HG03060 (cell line): ENCODE results near the gene RYR2.
"Not testable (repeated sequence)": the region's sequence is repeated elsewhere in the genome, so short reads cannot be mapped to it uniquely, and the experiment has no call there.

ENCODE experiments used
- ATAC-seq: cut with Tn5 transposase; IDR thresholded peaks from one replicate; pipeline ENCODE4 v1.9.1; 2021; ENCODE audit warnings: low read depth, moderate number of reproducible peaks; ENCODE audit not compliant: unreplicated experiment

RYR2 gene

DNA sequence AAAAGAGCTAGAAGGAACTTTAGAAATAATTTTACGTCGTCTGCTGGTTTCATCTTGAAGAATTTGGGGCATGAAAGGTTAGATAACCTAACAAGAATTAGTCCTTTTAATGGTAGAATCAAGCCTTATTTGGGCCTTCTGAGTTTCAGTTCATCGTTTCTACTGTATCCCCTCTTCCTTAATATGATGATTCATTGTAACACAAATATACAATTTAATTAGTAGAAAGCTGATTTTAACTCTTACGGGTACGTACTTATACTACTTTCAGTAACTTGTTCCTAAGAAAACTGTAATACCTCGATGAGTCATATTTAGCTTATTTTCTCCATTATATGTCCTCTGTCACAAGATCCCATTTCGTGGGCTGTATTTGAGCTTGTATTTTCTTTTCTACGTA is 264.7 kb downstream of the RYR2 start:
- no peak for ATAC-seq

DNA sequence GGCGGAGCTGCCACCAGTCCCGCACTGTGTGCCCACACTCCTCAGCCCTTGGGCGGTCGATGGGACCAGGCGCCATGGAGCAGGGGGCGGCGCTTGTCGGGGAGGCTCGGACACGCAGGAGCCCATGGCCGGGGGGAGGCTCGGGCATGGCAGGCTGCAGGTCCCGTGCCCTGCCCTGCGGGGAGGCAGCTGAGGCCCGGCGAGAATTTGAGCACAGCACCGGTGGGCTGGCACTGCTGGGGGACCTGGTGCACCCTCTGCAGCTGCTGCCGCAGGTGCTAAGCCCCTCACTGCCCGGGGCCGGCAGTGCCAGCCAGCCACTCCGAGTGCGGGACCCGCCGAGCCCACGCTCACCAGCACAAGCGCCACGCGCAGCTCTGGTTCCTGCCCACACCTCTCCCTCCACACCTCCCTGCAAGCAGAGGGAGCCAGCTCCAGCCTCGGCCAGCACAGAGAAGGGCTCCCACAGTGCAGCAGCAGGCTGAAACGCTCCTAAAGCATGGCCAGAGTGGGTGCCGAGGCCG is 267.7 kb downstream of the RYR2 start:
- ATAC-seq, result no peak

DNA sequence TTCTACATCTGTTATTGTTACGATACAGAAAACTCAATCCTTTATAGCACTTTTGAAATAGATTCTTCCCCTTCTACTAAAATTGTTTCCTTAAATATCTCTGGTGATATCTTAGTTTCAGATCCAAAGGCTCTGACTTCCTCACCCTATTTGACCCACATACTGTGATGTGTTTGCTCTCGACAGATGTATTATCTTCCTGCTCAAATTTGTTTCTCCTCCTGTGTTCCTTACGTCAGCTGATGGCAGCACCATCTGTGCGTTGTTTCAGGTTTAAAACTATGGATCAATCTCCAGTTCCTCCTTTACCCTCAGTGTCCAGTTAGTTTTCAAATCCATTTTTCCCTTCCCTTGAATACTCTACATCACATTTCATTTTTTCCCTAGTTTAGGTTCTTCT is 274.4 kb downstream of the RYR2 start:
- ATAC-seq, result no peak

DNA sequence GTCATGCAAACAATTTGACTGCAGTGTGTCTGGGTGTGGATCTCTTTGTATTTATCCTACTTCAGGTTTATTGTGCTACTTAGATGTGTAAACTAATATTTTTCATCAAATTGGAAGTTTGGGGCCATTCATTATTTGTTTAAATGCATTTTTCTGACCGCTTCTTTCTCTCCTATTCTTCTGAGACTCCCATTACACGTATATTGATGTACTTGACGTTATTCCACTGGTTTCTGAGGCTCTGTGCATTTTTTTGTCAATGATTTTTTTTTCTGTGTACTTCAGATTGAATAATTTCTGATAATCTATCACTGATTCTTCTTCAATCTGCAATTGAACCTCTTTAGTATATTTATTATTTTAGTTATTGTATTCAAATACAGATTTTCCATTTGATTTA is 276.8 kb downstream of the RYR2 start:
- no peak for ATAC-seq

DNA sequence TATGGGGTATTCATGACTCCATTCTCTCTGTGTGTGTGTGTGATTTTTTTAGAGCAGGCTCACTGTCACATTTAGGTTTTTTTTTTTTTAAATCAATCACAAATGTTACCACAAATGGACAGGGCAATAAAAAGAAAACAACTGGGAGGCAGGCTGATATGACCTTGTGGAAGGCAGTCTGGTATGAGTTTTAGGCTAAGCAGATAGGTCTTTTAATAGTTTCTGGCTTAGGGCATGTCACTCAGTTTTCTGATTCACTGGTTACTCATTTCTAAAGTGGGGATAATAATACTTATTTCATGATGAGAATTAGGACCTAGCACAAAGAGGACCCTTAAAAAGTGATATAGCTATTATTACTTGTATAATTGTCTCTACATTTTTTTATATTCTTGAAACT is 278.9 kb downstream of the RYR2 start:
- ATAC-seq, result no peak

DNA sequence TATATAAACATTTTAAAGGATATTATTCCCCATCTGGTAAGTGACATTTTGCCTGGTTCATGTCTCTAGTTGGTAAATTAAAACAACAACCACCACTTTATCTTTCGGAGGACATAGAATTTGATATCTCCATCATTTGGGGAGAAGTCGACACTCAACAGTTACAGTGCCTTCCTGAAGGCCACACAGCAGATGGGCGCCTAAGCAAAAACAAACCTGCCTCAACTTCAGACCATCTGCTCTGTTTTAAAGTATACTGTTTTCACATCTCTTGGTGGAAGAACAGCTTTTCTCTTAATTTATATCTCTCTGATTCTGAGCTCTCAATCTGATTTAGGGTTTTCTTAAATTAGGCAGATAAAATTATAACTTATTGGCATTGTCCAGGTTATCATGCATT is 282.2 kb downstream of the RYR2 start:
- ATAC-seq, result no peak

DNA sequence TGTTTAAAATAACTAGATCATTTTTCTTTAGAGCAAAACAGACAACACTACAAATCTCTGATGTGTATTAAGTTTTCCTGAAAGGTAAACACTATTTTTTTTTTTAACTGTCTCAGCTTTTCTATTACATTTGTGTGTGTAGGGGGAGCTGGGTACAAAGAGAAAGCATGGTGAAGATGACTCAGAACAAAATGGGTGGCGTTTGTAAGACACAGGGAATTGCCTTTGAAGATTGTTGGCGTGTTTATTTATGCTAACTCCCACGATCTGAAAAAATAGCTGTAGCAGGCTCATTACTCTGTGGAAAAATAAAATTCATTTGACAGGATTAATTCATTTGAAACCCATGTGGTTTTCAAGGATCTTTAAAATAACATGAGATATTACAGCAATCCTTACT is 285.1 kb downstream of the RYR2 start:
- ATAC-seq, result no peak

DNA sequence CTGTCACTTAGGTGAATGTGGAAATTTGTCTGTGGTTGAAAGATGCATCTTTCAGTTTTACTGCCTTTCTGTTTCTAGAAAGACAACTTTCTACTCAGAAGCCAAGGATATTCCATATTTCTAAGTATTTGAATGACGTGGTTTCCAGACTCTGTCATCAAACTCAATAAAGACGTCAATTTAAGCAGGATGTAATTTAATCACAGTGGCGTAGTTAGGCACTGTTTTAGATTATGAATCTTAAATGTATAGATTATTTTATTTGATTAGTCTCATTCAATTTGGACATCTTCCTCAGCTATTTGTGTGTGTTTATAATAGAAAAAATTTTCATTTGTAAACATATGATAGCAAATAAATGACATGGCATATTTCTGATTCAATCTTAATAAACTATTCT is 298.9 kb downstream of the RYR2 start:
- ATAC-seq, result no peak

DNA sequence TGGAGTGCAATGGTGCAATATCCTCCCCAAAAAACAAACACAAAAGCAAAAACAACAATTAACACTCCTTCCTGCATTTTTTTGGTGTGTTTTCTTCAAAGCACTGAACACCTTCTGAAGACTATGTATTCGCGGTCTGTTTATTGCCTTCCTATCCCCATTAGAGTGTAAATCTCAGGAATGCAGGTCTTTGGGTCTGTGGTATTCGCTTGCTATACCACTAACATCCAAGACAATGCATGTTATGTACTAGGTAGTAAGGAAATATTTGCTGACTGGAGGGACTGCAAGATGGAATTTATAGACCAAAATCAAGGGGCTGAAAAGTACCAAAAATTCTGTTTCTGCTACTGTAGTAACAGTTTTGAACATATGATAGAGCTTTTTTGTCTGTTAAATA is 299.4 kb downstream of the RYR2 start:
- no peak for ATAC-seq

DNA sequence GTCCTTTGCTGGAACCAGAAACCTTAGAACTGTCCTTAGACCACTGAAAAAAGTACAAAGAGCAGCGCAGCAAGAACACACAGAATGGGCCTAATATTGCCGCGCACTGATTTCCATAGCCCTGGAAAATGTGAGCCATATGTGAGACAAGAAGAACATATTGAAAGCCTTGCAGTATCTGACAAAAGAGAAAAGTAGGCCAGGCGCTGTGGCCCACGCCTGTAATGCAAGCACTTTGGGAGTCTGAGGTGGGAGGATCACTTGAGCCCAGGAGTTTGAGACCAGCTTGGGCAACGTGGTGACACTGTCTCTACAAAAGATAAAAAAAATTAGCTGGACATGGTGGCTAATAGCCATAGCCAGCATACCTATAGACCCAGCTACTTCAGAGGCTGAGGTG is 300.7 kb downstream of the RYR2 start:
- ATAC-seq, result no peak

DNA sequence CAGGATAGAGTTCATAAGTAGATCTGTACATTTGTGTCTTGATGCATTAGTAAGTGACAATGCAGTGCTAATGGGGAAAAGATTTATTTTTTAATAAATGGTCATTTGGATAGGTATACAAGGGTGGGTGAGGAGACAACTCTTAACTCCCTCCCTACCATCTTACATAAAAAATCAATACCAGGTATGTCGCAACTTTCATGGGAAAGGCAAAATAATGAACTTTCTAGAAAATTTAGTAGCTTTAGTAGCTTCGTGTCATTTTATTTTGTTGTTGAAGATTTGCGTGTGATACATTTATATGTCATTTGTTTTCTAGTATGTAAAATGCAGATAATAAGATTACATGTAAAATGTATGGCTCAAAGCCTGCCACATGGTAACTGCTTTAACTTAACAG is 310.8 kb downstream of the RYR2 start:
- ATAC-seq, result no peak

DNA sequence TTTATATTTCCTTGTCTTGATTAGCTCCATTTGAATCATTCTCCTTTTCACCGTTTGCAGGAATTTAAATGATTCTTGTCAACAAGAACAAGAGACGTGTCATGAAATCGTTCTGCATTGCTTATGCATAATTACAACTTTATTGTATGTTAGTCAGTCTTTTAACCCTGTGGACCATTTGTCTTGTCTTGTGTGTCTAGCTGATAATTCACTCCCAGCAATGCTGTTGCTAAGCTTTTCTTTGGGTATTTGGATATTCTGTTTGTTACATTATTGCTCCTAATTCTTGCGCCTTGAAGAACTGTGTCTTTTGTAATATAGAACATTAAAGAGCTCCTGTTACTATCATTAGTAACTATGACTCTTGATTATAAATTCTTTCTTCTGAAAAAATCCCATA is 311.9 kb downstream of the RYR2 start:
- ATAC-seq, result no peak

DNA sequence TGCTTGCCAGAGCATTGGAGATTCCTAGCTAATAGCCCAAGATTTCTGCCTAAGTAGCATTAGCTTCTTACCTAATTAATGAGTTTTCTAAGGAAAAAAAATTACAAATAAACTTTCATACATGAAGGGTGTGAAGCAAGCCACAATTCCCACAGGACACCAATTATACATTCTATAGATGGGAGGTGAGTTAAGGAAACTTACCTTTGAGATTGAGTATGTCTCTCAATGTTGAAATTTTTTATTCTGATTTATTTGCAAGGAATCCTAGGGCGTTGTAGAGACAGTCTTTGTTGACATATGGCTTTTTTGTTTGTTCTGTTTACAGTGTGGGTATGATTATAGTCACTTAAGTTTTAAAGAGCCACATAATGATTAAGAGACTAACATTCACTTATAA is 313.0 kb downstream of the RYR2 start:
- ATAC-seq, result no peak

DNA sequence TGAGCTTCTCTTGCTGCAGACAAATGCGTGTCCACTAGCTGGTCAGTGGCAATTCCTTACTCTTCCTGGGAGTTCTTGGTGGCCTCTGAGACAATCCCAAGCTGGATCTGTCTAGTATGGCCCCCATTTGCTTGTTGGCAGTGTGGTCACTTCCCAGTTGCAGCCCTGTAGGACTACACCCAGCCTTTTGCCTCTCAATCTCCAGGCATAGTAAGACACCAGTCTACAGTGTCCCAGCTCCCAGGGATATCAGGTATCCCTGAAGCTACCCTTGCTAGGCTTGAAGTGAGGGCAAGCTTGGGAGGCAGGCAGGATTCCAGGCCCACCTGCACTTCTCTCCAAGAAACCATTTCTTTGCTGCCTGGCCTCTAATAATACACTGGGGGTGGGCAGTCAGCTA is 316.6 kb downstream of the RYR2 start:
- ATAC-seq, result no peak

DNA sequence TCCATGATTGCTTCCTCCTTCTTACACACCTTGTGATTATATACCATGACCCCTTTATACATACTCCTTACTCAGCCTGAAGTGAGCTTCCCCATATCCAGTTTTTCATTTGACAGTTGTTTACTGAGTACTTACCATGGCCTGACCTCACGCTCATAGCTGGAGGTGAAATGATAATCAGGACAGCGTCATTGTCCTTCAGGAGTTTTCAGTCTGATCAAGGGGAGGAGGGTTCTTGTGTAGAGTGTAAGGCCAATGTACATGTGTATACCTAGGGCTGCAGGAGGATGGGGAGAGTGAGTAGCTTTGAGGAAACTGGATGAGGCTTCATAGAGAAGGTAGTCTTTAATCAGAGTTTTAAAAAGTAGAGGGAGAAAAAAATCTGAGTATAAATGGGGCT is 325.8 kb downstream of the RYR2 start:
- ATAC-seq, result no peak

DNA sequence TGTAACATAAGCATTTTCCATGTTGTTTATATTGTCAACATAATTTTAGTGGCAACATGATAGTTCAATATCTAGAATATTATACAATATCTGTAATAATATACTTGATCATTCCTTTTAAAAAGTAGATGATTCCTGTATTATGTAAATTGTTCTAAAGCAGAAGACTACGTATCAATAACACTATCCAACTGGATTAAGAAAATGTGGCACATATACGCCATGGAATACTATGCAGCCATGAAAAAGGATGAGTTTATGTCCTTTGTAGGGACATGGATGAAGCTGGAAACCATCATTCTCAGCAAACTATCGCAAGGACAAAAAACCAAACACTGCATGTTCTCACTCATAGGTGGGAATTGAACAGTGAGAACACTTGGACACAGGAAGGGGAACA is 329.5 kb downstream of the RYR2 start:
- not testable (repeated sequence) for ATAC-seq

DNA sequence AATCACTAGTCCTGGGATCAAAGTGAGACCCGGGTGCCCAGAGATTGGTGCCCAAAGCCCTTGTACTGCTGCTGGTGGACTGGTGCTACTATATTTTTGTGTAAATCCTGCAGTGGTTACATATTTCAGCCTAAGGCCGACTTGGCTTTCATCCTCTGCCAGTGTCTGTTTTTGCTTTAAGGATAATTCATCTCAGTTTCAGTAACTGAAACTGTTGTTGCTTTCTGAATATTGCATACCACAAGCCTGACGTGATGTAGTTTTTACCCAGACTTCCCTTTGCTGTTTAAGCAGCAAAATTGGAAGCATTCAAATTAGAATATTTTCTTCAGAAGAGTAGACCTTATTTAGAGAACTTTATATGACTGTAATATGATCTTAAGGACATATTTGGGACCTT is 341.8 kb downstream of the RYR2 start:
- no peak for ATAC-seq

DNA sequence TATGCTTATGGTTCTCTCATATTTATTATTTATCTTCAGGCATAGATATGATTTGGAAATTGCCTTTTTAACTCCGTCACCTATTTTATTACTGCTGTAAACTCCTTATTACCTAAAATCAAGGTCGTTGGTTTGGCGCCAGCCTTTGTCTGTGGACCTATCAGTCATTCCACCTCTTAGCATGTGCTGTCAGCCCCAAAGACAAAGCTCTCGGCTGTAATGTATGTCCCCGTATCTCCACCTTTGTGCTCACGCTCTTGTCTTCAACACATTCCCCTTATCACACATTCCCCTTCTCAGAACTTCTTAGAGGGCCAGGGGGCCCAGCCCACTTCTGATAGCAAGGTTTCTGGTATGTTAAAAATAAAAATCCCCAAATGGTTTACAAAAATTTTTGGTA is 342.2 kb downstream of the RYR2 start:
- ATAC-seq, result no peak

DNA sequence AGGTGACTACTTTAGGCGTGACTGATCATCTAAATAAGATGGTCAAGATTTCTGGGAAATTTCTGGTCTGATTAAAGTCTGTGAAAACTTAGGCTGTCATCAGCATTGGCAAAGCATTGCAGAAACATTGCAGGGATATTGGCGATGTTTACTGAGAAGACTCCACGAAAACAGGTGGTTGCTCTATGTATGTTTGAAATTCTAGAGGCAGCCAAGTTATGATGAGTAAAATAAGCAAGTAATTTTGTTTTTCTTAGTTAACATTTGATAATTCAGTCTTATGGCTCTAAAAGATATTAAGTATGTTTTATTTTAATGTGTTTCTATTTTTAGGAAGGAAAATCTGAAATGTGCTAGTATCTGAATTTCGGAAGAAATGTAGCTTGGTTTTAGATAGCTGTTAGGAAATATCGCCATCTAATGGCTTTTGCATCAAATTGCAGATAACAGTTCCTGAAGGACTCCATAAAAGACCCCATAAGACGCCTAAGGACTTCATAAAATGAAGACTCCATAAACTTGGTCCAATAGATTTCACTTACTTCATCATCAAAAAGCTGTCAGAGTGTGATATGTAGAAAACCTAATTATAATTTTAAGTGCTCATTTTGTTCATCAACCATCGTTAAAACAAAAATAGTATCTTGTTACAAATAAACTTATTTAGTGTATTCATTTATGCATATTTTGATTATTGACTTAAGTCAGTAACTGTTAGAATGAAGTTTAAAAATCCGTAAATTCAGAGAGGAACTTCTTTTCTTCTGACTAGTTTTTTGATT is 344.6 kb downstream of the RYR2 start:
- ATAC-seq, result no peak

DNA sequence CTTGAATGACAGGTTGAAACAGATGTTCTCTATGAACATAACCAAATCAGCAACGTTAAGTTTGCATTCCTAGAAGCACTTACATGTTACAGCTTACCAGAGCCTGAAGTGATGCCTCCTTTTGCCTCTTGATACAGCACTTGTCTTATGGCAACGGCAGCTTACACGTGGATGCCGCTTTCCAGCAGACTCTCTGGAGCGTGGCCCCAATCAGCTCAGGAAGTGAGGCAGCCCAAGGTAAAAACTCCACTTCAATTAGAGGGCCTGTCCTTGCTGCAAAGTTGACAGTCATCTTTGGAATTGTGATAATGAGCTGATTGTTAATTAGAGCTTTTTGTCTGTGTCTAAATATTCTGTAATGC is 345.1 kb downstream of the RYR2 start:
- ATAC-seq, result no peak

DNA sequence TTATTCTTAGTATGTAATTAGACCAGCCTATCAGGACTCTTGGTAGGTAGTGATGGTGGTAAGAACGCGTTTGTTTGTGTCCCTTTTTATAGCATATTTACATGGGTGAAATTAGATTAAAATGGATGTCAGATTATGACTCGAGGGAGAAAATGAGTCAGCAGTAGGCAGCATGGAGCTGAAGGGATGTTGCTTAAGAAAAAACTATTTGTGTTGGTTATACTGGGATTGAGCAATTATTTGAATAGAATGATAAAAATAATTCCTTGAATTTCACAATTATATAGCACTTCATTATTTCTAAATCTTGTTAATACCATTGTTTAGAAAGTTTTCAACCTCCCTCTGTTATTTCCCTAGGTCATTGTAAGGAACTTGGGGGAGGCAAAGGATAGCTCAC is 348.8 kb downstream of the RYR2 start:
- ATAC-seq, result no peak

DNA sequence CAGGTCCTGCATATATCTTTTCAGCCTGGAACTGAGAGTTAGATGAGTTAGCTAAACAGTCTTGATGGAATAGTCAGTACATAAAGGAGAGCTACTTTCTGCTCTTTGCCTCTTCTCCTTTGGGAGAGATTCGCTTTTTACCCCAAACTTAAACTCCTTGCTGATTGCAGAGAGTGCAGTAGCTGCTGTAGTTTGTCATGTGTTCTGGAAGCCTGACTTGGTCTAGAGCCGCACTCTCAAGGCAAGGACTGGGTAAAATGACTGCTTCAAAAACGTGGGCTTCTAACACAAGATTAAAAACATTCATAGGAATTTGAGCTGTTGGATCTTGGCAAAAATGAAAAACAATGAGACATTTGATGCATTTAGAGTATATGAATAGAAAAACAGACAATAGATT is 351.6 kb downstream of the RYR2 start:
- ATAC-seq, result no peak

DNA sequence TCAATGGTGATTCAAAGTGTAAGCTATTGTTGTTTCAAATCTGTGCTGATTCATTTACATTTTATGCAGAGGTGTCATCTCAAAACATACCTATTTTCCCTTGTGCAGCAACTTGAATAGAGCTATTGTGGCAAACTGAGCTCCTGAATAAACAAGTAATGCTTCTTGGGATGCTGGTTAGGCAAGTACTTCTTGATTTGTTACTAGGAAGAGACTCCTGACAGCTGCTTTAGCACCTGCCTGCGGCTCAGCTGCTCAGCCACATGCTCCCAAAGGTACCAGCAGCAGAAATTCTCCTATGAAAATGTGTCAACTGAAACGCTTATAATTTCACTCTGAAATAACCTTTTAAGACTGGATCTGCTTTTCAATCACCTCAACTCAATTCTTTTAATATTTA is 352.3 kb downstream of the RYR2 start:
- no peak for ATAC-seq
